Trophoblast cell (in vitro differentiated cells and primary cell): ENCODE measurements around the gene PIGL.

Experiments used
- DNase-seq, 2 donors: peaks; one replicate each; pipeline ENCODE4 v3.0.0-alpha.2; 2016
- H2AFZ ChIP-seq: 2 replicates; pipeline ENCODE4 v1.6.1; 2013; ENCODE audit warnings: low read length, moderate library complexity, mild to moderate bottlenecking; ENCODE audit not compliant: insufficient read depth, poor library complexity
- H2AK5ac ChIP-seq: 2 replicates; pipeline ENCODE4 v1.6.1; 2013; ENCODE audit warnings: mild to moderate bottlenecking, low read length
- H2BK120ac ChIP-seq: 2 replicates; pipeline ENCODE4 v1.6.1; 2013; ENCODE audit warnings: low read length, mild to moderate bottlenecking, moderate library complexity; ENCODE audit not compliant: insufficient read depth, poor library complexity
- H2BK12ac ChIP-seq: 2 replicates; pipeline ENCODE4 v1.6.1; 2013; ENCODE audit warnings: mild to moderate bottlenecking, low read length, moderate library complexity
- H2BK5ac ChIP-seq: 2 replicates; pipeline ENCODE4 v1.6.1; 2013; ENCODE audit warnings: low read length, low read depth, moderate library complexity, mild to moderate bottlenecking; ENCODE audit not compliant: poor library complexity
- H3K14ac ChIP-seq: 2 replicates; pipeline ENCODE4 v1.6.1; 2013; ENCODE audit warnings: mild to moderate bottlenecking, low read length
- H3K18ac ChIP-seq: 2 replicates; pipeline ENCODE4 v1.6.1; 2013; ENCODE audit warnings: mild to moderate bottlenecking, low read length
- H3K23ac ChIP-seq: 2 replicates; pipeline ENCODE4 v1.6.1; 2013; ENCODE audit warnings: low read length
- H3K27ac ChIP-seq: 2 replicates; pipeline ENCODE4 v1.5.1; 2013; ENCODE audit warnings: low read depth, mild to moderate bottlenecking, inconsistent platforms, low read length, moderate library complexity
- H3K27me3 ChIP-seq: 2 replicates; pipeline ENCODE4 v1.6.1; 2013; ENCODE audit warnings: inconsistent platforms, mild to moderate bottlenecking, low read length, moderate library complexity; ENCODE audit not compliant: insufficient read depth
- H3K36me3 ChIP-seq, 2 experiments: 1 replicate in 1 of 2; 2 replicates in 1 of 2; pipeline ENCODE4 v1.6.1; 2013; ENCODE audit warnings: low read length in 2 of 2, mild to moderate bottlenecking in 2 of 2, moderate library complexity in 1 of 2; ENCODE audit not compliant: insufficient read depth in 2 of 2, control insufficient read depth in 1 of 2
- H3K4ac ChIP-seq: 2 replicates; pipeline ENCODE4 v1.6.1; 2013; ENCODE audit warnings: low read depth, mild to moderate bottlenecking, low read length, moderate library complexity
- H3K4me1 ChIP-seq, 2 experiments: 1 replicate in 1 of 2; 2 replicates in 1 of 2; pipeline ENCODE4 v1.6.1; 2013; ENCODE audit warnings: low read length in 2 of 2, mild to moderate bottlenecking in 2 of 2, moderate library complexity in 1 of 2; ENCODE audit not compliant: insufficient read depth in 2 of 2, control insufficient read depth in 1 of 2
- H3K4me2 ChIP-seq: 2 replicates; pipeline ENCODE4 v1.6.1; 2013; ENCODE audit warnings: inconsistent platforms, mild to moderate bottlenecking, low read length, moderate library complexity
- H3K4me3 ChIP-seq: 2 replicates; pipeline ENCODE4 v1.5.1; 2013; ENCODE audit warnings: mild to moderate bottlenecking, low read depth, low read length, inconsistent platforms
- H3K79me1 ChIP-seq: one replicate; pipeline ENCODE4 v1.6.1; 2013; ENCODE audit warnings: low read length
- H3K79me2 ChIP-seq: 2 replicates; pipeline ENCODE4 v1.6.1; 2013; ENCODE audit warnings: low read length, mild to moderate bottlenecking; ENCODE audit not compliant: control insufficient read depth, insufficient read depth, poor library complexity
- H3K9ac ChIP-seq: 2 replicates; pipeline ENCODE4 v1.6.1; 2013; ENCODE audit warnings: mild to moderate bottlenecking, low read length
- H3K9me3 ChIP-seq: 2 replicates; pipeline ENCODE4 v1.6.1; 2013; ENCODE audit warnings: low read depth, mild to moderate bottlenecking, control low read depth, inconsistent platforms, low read length; ENCODE audit not compliant: insufficient read depth
- H4K12ac ChIP-seq: 2 replicates; pipeline ENCODE4 v1.6.1; 2013; ENCODE audit warnings: low read depth, mild to moderate bottlenecking, low read length, moderate library complexity
- H4K8ac ChIP-seq: 2 replicates; pipeline ENCODE4 v1.6.1; 2013; ENCODE audit warnings: low read depth, mild to moderate bottlenecking, low read length, moderate library complexity
- H4K91ac ChIP-seq: one replicate; pipeline ENCODE4 v1.6.1; 2013; ENCODE audit warnings: low read depth, mild to moderate bottlenecking, low read length, moderate library complexity
- WGBS: extraction: QIAGEN DNeasy Blood & Tissue Kit; methylation state at CpG from one replicate; pipeline ENCODE4 v1.1.7; 2013; ENCODE audit warnings: missing lambda C conversion rate; ENCODE audit not compliant: insufficient read length, insufficient coverage; ENCODE audit errors: extremely low coverage; 5-methylcytosine and 5-hydroxymethylcytosine counted together

PIGL gene

GRCh38 chr17:16329519-16330271 lies 112.7 kb downstream of the PIGL start:
- Histone ChIP-seq H2AFZ (no peak overlapping the region), H3K18ac (no peak overlapping the region)
- no CpG with 5 or more reads among the region's 11 CpGs for WGBS

GRCh38 chr17:16338391-16338790 lies 121.4 kb downstream of the PIGL start:
- Histone ChIP-seq H3K4ac (no peak overlapping the region), H2AFZ (no peak overlapping the region), H3K27me3 (no peaks in the 10 kb centered on the region), H3K36me3 (no peaks in the 10 kb centered on the region), H3K79me1 (no peaks in the 10 kb centered on the region), H2BK120ac (no peak overlapping the region), H4K12ac (no peak overlapping the region), H3K27ac (no peak overlapping the region), H3K4me3 (no peak overlapping the region), H3K9ac (no peak overlapping the region), H2AK5ac (no peak overlapping the region), H4K8ac (no peak overlapping the region), H3K18ac (no peak overlapping the region), H2BK5ac (no peak overlapping the region), H3K79me2 (no peaks in the 10 kb centered on the region), H4K91ac (no peak overlapping the region), H3K4me2 (no peak overlapping the region), H3K9me3 (no peaks in the 10 kb centered on the region), H3K14ac (no peak overlapping the region), H3K23ac (no peak overlapping the region), H2BK12ac (no peak overlapping the region), H3K4me1 (peaks cover 2 to 3% of the 10 kb centered on the region in 2 experiments)
- no peak for DNase-seq
- no CpG with 5 or more reads among the region's 3 CpGs for WGBS

More at GRCh38 chr17:16329519-16330271, 112.7 kb downstream of the PIGL start:
- H3K4me1 ChIP-seq, result peaks cover 0 to 2% of the 10 kb centered on the region in 2 experiments
- H2AK5ac ChIP-seq, result no peak overlapping the region
- no peak overlapping the region for H3K23ac ChIP-seq
- no peak overlapping the region for H3K4me2 ChIP-seq
- no peaks in the 10 kb centered on the region for H3K79me1 ChIP-seq
- no peaks in the 10 kb centered on the region for H3K9me3 ChIP-seq
- no peak overlapping the region for H3K27ac ChIP-seq
- H2BK5ac ChIP-seq, result no peak overlapping the region
- H3K14ac ChIP-seq, result no peak overlapping the region
- H4K8ac ChIP-seq, result no peak overlapping the region
- no peak overlapping the region for H3K9ac ChIP-seq
- no peak overlapping the region for H4K12ac ChIP-seq
- DNase-seq, result no peak
- H3K79me2 ChIP-seq, result no peaks in the 10 kb centered on the region
- no peak overlapping the region for H4K91ac ChIP-seq
- H3K27me3 ChIP-seq, result no peaks in the 10 kb centered on the region
- H2BK120ac ChIP-seq, result no peak overlapping the region
- H3K4me3 ChIP-seq, result no peak overlapping the region
- H3K36me3 ChIP-seq, result peaks cover 2 to 9% of the 10 kb centered on the region in 2 experiments
- H3K4ac ChIP-seq, result no peak overlapping the region
- no peak overlapping the region for H2BK12ac ChIP-seq

DNA sequence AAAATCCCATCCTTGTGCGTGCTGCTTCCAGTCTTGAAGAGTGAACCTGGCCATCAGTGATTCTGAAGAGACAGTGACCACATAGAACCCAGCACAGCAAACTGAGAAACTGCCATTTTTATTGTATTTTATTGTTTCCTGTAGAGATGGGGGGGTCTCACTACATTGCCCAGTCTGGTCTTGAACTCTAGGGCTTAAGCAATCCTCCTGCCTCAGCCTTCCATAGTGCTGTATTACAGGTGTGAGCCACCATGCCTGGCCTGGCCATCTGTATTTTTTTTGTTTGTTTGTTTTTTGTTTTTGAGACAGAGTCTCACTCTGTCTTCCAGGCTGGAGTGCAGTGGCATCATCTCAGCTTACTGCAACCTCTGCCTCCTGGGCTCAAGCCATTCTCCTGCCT lies 122.4 kb downstream of the PIGL start:
- H3K27me3 ChIP-seq, result no peaks in the 10 kb centered on the region
- no peak overlapping the region for H3K4ac ChIP-seq
- H4K91ac ChIP-seq, result no peak overlapping the region
- no peak overlapping the region for H2AFZ ChIP-seq
- no peak overlapping the region for H4K8ac ChIP-seq
- no peak overlapping the region for H2BK5ac ChIP-seq
- DNase-seq, result no peak
- no peak overlapping the region for H3K9ac ChIP-seq
- H2AK5ac ChIP-seq, result no peak overlapping the region
- WGBS, result no CpG with 5 or more reads among the region's 1 CpG
- H3K4me2 ChIP-seq, result no peak overlapping the region
- H2BK120ac ChIP-seq, result no peak overlapping the region
- no peaks in the 10 kb centered on the region for H3K79me1 ChIP-seq
- H3K27ac ChIP-seq, result no peak overlapping the region
- no peak overlapping the region for H3K18ac ChIP-seq
- H3K9me3 ChIP-seq, result no peaks in the 10 kb centered on the region
- peaks cover 0 to 4% of the 10 kb centered on the region in 2 experiments for H3K4me1 ChIP-seq
- no peak overlapping the region for H4K12ac ChIP-seq
- no peak overlapping the region for H2BK12ac ChIP-seq
- H3K79me2 ChIP-seq, result no peaks in the 10 kb centered on the region
- H3K4me3 ChIP-seq, result no peak overlapping the region
- no peaks in the 10 kb centered on the region for H3K36me3 ChIP-seq
- H3K14ac ChIP-seq, result no peak overlapping the region
- H3K23ac ChIP-seq, result no peak overlapping the region

DNA sequence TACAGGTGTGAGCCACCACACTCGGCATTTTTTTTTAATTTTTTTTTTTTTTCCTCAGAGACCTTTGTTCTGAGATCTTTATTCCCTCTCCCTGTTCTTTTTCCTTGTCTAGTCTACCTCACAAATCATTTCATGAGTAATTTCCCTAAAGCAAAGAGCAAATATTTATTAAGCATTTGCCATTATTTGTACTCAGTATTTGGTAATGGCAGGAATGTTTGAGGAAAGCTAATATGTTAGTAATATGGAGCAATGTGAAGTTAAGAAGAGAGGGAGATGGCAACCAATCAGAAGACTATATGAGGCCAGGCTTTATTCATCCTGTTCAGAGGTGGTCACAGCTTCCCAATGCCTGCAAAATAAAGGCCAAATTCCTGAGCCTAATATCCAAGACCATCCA lies 122.9 kb downstream of the PIGL start:
- H2BK12ac ChIP-seq, result no peak overlapping the region
- no peak for DNase-seq
- no peaks in the 10 kb centered on the region for H3K79me2 ChIP-seq
- H3K36me3 ChIP-seq, result no peaks in the 10 kb centered on the region
- no peak overlapping the region for H3K23ac ChIP-seq
- no peak overlapping the region for H3K4me3 ChIP-seq
- H3K27me3 ChIP-seq, result no peaks in the 10 kb centered on the region
- H2BK5ac ChIP-seq, result no peak overlapping the region
- no peak overlapping the region for H4K12ac ChIP-seq
- no CpG with 5 or more reads among the region's 1 CpG for WGBS
- no peak overlapping the region for H3K14ac ChIP-seq
- no peak overlapping the region for H3K9ac ChIP-seq
- no peaks in the 10 kb centered on the region for H3K79me1 ChIP-seq
- no peak overlapping the region for H3K4ac ChIP-seq
- no peak overlapping the region for H2AK5ac ChIP-seq
- no peak overlapping the region for H3K18ac ChIP-seq
- H3K4me2 ChIP-seq, result no peak overlapping the region
- peaks cover 0 to 4% of the 10 kb centered on the region in 2 experiments for H3K4me1 ChIP-seq
- H3K9me3 ChIP-seq, result no peaks in the 10 kb centered on the region
- H2BK120ac ChIP-seq, result no peak overlapping the region
- H3K27ac ChIP-seq, result no peak overlapping the region
- H4K91ac ChIP-seq, result no peak overlapping the region
- no peak overlapping the region for H4K8ac ChIP-seq
- no peak overlapping the region for H2AFZ ChIP-seq
